ENCODE data around the gene ITGB1BP1.

The ITGB1BP1 gene

DNA sequence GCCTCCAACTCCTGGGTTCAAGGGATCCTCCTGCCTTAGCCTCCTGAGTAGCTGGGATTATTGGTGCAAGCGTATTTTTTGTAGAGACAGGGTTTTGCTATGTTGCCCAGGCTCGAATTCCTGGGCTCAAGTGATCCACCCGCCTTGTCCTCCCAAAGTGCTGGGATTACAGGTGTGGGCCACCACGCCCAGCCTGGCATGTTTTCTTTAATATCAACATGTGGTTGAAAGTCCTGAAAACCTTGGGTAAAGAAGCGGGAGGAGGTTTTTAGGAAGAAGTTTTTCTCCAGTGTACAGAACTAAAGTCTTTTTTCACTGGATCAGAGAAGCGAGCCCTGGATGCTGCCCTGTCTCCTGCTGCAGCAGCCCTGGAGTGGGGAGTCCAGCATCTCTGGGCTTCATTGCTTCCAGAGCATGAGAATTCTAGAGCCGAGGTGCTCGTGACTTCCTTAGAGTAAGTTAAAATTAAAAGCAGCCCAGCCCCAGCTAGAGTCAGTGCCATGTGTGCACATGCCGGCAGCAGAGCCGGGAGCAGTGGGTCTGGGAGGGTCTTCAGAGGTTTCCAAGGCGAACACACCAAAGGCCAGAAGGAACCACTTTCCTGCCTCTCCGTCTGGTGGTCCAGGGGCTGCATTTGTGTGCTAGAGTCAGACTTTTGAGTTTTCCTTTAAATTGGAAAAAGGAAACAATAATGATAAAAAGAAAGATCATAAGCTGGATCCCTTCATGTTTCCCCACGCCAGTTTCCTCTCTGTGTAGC, 31.2 kb downstream of the ITGB1BP1 start:
- TF ChIP-seq, protein P1, sequence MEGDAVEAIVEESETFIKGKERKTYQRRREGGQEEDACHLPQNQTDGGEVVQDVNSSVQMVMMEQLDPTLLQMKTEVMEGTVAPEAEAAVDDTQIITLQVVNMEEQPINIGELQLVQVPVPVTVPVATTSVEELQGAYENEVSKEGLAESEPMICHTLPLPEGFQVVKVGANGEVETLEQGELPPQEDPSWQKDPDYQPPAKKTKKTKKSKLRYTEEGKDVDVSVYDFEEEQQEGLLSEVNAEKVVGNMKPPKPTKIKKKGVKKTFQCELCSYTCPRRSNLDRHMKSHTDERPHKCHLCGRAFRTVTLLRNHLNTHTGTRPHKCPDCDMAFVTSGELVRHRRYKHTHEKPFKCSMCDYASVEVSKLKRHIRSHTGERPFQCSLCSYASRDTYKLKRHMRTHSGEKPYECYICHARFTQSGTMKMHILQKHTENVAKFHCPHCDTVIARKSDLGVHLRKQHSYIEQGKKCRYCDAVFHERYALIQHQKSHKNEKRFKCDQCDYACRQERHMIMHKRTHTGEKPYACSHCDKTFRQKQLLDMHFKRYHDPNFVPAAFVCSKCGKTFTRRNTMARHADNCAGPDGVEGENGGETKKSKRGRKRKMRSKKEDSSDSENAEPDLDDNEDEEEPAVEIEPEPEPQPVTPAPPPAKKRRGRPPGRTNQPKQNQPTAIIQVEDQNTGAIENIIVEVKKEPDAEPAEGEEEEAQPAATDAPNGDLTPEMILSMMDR (conservative IDR thresholded peaks at IDR 0.05; ENCODE audit: low read length) = no peak
- no peak overlapping the region for H3K4me3 ChIP-seq (ENCODE audit: low read length)

DNA sequence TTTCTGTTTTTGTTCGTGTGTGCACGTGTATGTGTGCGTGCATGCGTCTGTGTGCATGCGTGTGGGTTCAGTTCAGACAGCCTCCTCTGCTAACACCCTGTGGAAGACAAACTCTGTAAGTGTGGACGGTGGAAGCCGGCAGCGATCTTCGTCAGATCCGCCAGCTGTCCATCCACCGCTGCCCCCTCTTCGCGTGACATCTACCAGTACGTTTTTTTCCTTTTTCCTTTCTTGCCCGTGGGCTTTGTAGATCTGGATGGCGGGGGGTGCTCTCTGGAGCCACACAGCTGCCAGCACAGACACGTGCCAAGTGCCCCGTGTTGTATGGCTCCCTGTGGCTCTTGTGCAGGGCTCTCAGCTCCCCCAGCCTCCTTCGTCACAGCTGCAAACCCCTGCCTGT, 32.3 kb downstream of the ITGB1BP1 start:
- no peak overlapping the region for H3K4me3 ChIP-seq (ENCODE audit: low read length)
- TF ChIP-seq, protein P1 (conservative IDR thresholded peaks at IDR 0.05; ENCODE audit: low read length) = no peak
- no peak for DNase-seq (ENCODE audit: low read depth)

More for the DNA sequence above, 31.2 kb downstream of the ITGB1BP1 start:
- no peak for DNase-seq (ENCODE audit: low read depth)

DNA sequence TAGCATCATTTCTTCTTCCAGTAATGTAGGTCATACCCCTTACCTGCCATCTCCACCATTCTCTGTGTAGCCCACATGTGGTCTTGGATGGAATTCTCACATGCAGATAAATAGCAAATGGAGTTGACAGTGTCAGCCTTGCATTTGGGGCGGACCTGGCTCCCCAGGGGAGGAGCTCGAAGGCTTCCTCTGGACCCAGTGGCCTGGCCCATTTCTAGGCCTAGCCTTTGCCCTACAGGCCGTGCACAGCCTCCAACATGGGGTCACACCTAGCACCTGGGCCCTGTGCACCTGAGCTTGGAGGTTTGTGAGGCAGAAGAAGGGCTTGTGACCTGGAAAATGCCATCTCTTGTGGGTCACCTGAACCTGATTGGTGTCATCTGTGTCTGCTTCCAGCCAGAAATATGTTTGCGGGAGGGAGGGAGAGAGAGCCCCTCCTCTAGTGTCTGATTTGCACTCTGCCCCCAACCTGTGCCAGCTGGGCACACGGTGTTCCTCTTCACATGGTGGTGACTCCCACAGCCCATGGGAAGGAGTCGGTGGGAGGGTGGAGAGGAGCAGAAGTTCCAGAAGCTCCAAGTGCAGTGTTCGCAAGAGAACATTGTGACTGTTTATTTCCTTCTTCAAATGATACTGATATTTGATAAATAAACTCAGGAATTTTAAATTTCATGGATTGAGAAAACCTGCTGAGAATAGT, 33.0 kb downstream of the ITGB1BP1 start:
- TF ChIP-seq, protein P1 (conservative IDR thresholded peaks at IDR 0.05; ENCODE audit: low read length) = no peak
- DNase-seq (ENCODE audit: low read depth) = no peak
- H3K4me3 ChIP-seq (ENCODE audit: low read length) = no peak overlapping the region

DNA sequence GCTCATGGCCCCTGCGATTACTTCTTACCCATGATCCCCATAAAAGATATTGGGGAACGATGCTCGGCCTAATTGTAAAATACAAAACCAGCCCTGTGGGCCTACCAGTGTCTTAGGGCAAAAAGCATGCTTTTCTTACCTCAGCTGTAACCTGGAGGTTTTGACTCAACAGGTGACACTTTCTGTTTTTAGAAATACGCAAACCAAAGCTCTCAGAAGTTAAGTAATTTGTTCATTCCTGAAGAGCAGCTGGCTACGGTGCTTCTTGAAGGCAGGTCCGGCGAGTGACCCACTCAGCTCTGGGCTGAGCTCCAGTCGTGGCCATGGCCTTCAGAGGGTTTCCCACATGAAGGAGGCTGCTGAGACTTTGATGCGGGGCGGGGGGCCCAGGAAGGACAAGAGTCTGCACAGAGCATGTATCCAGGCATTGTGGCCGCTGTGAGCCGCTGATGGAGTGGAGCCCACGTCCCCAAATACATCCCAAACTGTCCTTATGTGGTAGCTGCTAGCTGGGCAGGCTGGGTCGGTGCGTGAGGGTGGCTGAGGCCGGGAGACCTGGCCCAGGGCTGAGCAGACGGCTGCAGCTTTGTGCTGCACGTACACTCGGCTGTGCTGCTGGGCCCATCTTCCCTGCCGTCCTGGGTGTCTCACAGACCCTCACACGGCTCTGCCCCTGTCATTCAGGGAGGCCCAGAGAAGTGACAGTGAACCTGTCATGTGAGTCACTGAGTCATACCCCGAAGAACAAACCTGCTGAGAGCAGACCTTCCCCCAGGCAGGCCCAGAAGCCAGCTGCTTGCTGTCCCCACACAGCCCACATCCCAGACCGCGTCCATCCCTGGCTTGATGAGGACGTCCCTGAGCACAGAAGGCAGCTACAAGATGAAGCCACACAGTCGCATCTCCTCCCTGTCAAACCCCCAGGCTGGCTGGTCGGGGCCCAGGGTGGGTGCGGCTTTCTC, 34.1 kb downstream of the ITGB1BP1 start:
- H3K4me3 ChIP-seq (ENCODE audit: low read length) = no peak overlapping the region
- TF ChIP-seq, protein P1 (conservative IDR thresholded peaks at IDR 0.05; ENCODE audit: low read length) = no peak
- DNase-seq (ENCODE audit: low read depth) = no peak

DNA sequence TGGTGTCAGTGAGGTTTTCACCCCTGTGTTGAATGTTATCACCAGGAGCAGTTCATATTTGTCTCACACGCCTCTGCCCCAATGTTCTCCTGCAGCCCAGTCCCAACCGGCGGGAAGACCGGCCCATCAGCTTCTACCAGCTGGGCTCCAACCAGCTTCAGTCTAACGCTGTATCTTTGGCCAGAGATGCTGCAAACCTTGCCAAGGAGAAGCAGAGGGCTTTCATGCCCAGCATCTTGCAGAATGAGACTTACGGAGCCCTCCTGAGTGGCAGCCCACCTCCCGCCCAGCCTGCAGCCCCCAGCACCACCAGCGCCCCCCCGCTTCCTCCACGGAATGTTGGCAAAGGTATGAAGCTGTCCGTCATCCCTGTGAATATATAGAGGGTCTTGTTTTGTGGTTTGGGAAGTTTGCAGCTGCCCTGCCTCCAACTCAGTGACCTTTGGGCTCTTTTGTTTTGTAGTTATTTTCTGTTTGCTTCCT, 35.1 kb downstream of the ITGB1BP1 start:
- TF ChIP-seq, protein P1 (conservative IDR thresholded peaks at IDR 0.05; ENCODE audit: low read length) = no peak
- no peak overlapping the region for H3K4me3 ChIP-seq (ENCODE audit: low read length)
- DNase-seq (ENCODE audit: low read depth) = no peak

DNA sequence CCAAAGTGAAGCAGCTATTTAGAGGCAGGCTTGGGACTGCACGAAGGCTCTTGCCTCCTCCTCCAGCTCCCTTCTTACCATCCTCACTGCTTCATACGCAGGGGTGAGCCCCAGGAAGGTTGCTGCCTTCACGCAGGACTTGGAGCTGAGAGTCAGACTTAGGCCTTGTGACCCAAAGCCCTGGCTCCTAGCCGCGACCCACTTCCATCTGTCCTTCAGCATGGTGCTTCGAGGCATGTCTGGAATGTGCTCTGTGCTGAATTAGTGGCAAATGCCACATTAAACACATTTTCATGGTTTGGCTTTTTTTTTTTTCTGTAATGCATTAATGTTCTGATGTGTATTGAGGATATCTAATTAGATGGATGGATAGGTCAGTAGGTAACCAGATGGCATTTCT, 37.5 kb downstream of the ITGB1BP1 start:
- H3K4me3 ChIP-seq (ENCODE audit: low read length) = no peak overlapping the region
- DNase-seq (ENCODE audit: low read depth) = peak; percentile 73
- TF ChIP-seq, protein P1 (conservative IDR thresholded peaks at IDR 0.05; ENCODE audit: low read length) = no peak

Data from AG10803 (cell line).